Stomach (tissue), 9 donors: ENCODE measurements around the gene SSTR3. TPM values are rescaled to one million over a fixed set of nuclear protein-coding genes. Genes with fewer than 3 reads are reported as not detected.

ENCODE experiments used
- DNase-seq, 2 donors: peaks; one replicate each; pipeline versions ENCODE4 v3.0.0 to v3.0.0-alpha.2; 2013 to 2019
- H3K27ac ChIP-seq, 5 donors: fragments of 200-600 bp in 4 of 5; sonication (generic) in 4 of 5; one replicate each; pipeline ENCODE4 v1.5.1; 2013 to 2019; ENCODE audit warnings: mild to moderate bottlenecking in 1 of 5, moderate library complexity in 1 of 5
- H3K27me3 ChIP-seq, 3 donors: fragments of 200-600 bp; sonication (generic); one replicate each; pipeline ENCODE4 v1.5.1; 2017 to 2019; ENCODE audit warnings: mixed run types in 1 of 3
- H3K36me3 ChIP-seq, 4 donors: fragments of 200-600 bp; sonication (generic); 1 replicate in 3 of 4; 2 replicates in 1 of 4; pipeline ENCODE4 v1.5.1; 2016 to 2019
- H3K4me1 ChIP-seq, 4 donors: fragments of 200-600 bp; sonication (generic); one replicate each; pipeline ENCODE4 v1.5.1; 2016 to 2019
- H3K4me3 ChIP-seq, 4 donors: fragments of 200-600 bp; sonication (generic) in 3 of 4; one replicate each; pipeline ENCODE4 v1.5.1; 2016 to 2019; ENCODE audit warnings: mild to moderate bottlenecking in 1 of 4
- H3K9me3 ChIP-seq, 4 donors: fragments of 200-600 bp; sonication (generic); one replicate each; pipeline ENCODE4 v1.5.1; 2016 to 2019
- EP300 ChIP-seq: sonication (generic); formaldehyde crosslinking; IDR thresholded peaks from one replicate; pipeline ENCODE4 v1.6.1; 2017; ENCODE audit warnings: antibody characterized with exemption
- POLR2A ChIP-seq, 4 donors: fragments of 450-650 bp; IDR thresholded peaks; one replicate each; pipeline ENCODE4 v1.6.1; 2016; ENCODE audit warnings: antibody characterized with exemption in 4 of 4, control low read depth in 2 of 4, mild to moderate bottlenecking in 1 of 4, moderate library complexity in 1 of 4
- POLR2AphosphoS5 ChIP-seq, 3 donors: sonication (generic); formaldehyde crosslinking; IDR thresholded peaks; one replicate each; pipeline ENCODE4 v1.6.1; 2016; ENCODE audit warnings: antibody characterized with exemption in 3 of 3
- WGBS, 5 donors: extraction: QIAGEN DNeasy Blood & Tissue Kit in 3 of 5; methylation state at CpG; one replicate each; pipeline versions ENCODE4 v1.1.5 to v1.1.7; 2013 to 2018; 5-methylcytosine and 5-hydroxymethylcytosine counted together
- intact Hi-C: fragments of 100-400 bp; cut with DNase I; formaldehyde crosslinking; loops from one replicate; pipeline ENCODE4 v1.15.1; 2023; ENCODE audit warnings: low total_unique reads
- polyA plus RNA-seq, 3 donors: library from polyadenylated mRNA; stranded (reverse); fragments of 200-250 nt; gene quantifications; one replicate each; pipeline ENCODE4 v1.2.3, GENCODE V29; 2013
- total RNA-seq, 5 donors: library from RNA; depleted of rRNA; stranded (reverse); fragments of >200 nt; gene quantifications; one replicate each; pipeline versions ENCODE4 v1.1.0 to v1.2.3, GENCODE V29; 2014 to 2016
- TF ChIP-seq, protein P1 (sequence below), 7 experiments: fragments of 450-650 bp in 4 of 7; fragments of 200-600 bp in 3 of 7; sonication (generic) in 3 of 7; IDR thresholded peaks; one replicate each; pipeline ENCODE4 v1.5.1; 2016 to 2019; ENCODE audit warnings: antibody characterized with exemption in 7 of 7, control low read depth in 2 of 7, mild to moderate bottlenecking in 1 of 7
- donor health status: healthy with polysubstance abuse.
- donor health status: Bipolar disorder and iron deficiency.
- donor health status: healthy.

SSTR3 gene
- total and polyA plus RNA-seq, 8 donors: 0.05 to 0.37 (median 0.12) TPM; not detected in 5

DNA sequence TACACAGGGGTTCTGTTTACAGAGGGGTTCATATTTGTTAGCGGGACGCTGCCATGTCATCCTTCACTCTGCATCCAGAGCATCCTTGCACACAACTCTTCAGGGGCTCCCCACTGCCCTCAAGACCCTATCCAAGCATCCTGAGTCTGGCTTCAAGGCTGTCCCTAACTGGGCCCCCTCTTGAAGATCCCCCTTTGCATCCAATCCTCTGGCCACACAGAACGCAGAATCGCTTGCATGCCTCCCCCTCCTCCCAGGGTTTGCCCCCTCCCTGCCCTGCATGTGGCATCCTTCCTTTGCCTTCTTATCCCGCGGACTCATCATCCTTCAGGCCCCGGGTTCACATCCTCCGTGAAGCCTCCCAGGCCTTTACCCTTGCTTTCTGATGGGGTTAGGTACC, 42.9 kb downstream of the SSTR3 start:
- TF ChIP-seq, protein P1, sequence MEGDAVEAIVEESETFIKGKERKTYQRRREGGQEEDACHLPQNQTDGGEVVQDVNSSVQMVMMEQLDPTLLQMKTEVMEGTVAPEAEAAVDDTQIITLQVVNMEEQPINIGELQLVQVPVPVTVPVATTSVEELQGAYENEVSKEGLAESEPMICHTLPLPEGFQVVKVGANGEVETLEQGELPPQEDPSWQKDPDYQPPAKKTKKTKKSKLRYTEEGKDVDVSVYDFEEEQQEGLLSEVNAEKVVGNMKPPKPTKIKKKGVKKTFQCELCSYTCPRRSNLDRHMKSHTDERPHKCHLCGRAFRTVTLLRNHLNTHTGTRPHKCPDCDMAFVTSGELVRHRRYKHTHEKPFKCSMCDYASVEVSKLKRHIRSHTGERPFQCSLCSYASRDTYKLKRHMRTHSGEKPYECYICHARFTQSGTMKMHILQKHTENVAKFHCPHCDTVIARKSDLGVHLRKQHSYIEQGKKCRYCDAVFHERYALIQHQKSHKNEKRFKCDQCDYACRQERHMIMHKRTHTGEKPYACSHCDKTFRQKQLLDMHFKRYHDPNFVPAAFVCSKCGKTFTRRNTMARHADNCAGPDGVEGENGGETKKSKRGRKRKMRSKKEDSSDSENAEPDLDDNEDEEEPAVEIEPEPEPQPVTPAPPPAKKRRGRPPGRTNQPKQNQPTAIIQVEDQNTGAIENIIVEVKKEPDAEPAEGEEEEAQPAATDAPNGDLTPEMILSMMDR (IDR thresholded peaks at IDR 0.05): no peak
- TF ChIP-seq EP300 (no peak), POLR2A (IDR thresholded peaks at IDR 0.05) (no peak), POLR2AphosphoS5 (IDR thresholded peaks at IDR 0.05) (no peak)
- H3K4me1 ChIP-seq: peaks cover 18 to 35% (median 27%) of the 10 kb centered on the region in 4 donors
- H3K9me3 ChIP-seq: no peaks in the 10 kb centered on the region
- intact Hi-C loops: no loop called here
- WGBS, 5 donors: 87 to 93% (median 89%) methylated on average over 8 of the region's 8 CpGs
- H3K4me3 ChIP-seq: no peak overlapping the region
- no peaks in the 10 kb centered on the region for H3K27me3 ChIP-seq
- no peak for DNase-seq
- H3K36me3 ChIP-seq: no peaks in the 10 kb centered on the region
- H3K27ac ChIP-seq: peak overlapping the region in 1 of 5 donors; percentile 5

DNA sequence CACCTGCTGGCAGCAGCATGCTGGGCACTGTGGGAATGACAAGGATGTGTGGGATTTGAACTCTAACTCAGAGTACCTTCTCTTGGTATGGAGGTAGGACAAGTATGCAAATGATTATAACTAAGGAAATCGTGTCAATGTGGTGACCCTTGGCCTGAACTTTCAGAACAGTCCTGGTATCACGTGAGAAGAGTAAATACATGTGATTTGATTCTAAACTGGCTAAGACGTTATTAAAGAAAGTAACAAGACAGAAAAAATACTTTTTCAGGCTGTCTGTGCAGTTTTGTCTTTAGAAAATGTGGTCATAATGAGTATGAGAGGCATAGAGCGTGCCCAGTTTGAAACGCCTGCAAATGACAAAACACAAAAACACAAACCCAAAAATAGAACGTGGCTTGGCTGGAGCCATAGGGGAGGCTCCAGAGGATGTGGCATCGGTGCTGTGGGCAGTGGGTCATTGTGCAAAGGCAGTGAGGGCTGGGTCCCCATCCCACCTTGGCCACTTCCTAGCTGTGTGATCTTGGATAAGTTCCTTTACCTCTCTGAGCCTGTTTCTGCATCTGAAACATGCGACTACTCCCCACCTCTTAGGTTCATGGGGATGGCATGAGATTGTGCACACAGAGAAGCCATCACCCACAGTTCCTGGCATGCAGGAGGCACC, 44.2 kb downstream of the SSTR3 start:
- Histone ChIP-seq H3K4me3 (no peak overlapping the region), H3K36me3 (no peaks in the 10 kb centered on the region), H3K4me1 (peaks cover 18 to 35% (median 27%) of the 10 kb centered on the region in 4 donors), H3K27ac (peak overlapping the region in 3 of 5 donors; percentile 5 to 65 (median 63)), H3K9me3 (no peaks in the 10 kb centered on the region), H3K27me3 (no peaks in the 10 kb centered on the region)
- intact Hi-C loops: no loop called here
- no peak for TF ChIP-seq POLR2AphosphoS5 (IDR thresholded peaks at IDR 0.05)
- TF ChIP-seq EP300: no peak
- TF ChIP-seq POLR2A (IDR thresholded peaks at IDR 0.05): no peak
- TF ChIP-seq, protein P1 (IDR thresholded peaks at IDR 0.05): no peak
- no peak for DNase-seq
- 27 to 39% (median 31%) methylated on average over 8 of the region's 8 CpGs for WGBS, 5 donors

- intact Hi-C loops: no loop called here
- H3K27me3 ChIP-seq: no peaks in the 10 kb centered on the region
- peaks cover 18 to 35% (median 27%) of the 10 kb centered on the region in 4 donors for H3K4me1 ChIP-seq
- peak overlapping the region in 4 of 5 donors; percentile 41 to 65 (median 55) for H3K27ac ChIP-seq
- WGBS, 5 donors: 57 to 67% (median 62%) methylated on average over 17 of the region's 17 CpGs
- H3K4me3 ChIP-seq: peak overlapping the region in 2 of 4 donors; percentile 8 to 17
- H3K36me3 ChIP-seq: no peaks in the 10 kb centered on the region
- TF ChIP-seq EP300: no peak
- TF ChIP-seq, protein P1 (IDR thresholded peaks at IDR 0.05): no peak
- TF ChIP-seq POLR2A (IDR thresholded peaks at IDR 0.05): no peak
- no peak for TF ChIP-seq POLR2AphosphoS5 (IDR thresholded peaks at IDR 0.05)
- no peaks in the 10 kb centered on the region for H3K9me3 ChIP-seq
- DNase-seq: peak in 1 of 2 donors; percentile 39
These were observed 44.9 kb downstream of the SSTR3 start for GRCh38 chr22:37167176-37167980.

DNA sequence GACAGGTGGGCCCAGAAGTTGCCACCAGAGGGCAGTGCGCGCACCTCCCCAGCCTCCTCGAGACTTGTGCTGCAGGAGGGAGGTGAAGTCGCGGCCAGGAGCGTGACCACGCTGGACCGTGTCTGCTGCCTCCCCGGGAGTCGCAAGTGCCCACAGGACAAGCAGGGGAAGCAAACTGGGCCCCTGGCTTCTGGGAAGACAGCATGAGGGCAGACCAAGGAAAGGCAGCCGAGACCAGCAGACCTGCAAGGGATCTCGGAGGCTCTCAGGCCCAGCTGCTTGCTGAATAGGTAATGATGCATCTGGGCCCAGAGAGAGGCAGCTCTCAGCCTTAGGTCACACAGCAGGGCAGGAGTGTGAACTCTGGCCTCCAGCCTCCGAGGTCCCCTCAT, 45.6 kb downstream of the SSTR3 start:
- Histone ChIP-seq H3K4me1 (peaks cover 18 to 35% (median 27%) of the 10 kb centered on the region in 4 donors), H3K27ac (peak overlapping the region in 4 of 5 donors; percentile 41 to 65 (median 55)), H3K36me3 (no peaks in the 10 kb centered on the region), H3K9me3 (no peaks in the 10 kb centered on the region), H3K27me3 (no peaks in the 10 kb centered on the region), H3K4me3 (peak overlapping the region in 3 of 4 donors; percentile 2 to 17 (median 8))
- TF ChIP-seq, protein P1 (IDR thresholded peaks at IDR 0.05): peak in 5 of 7 experiments; percentile 65 to 95 (median 89)
- TF ChIP-seq POLR2A (IDR thresholded peaks at IDR 0.05) (no peak), POLR2AphosphoS5 (IDR thresholded peaks at IDR 0.05) (peak in 2 of 3 donors; percentile 28 to 73)
- 3 to 14% (median 9%) methylated on average over 5 to 13 of the region's 13 CpGs for WGBS, 5 donors
- DNase-seq: peak; percentile 88 to 94
- intact Hi-C loops: no loop called here
